Measurements from ENCODE around the gene OR10G7. TPM values are rescaled to one million over a fixed set of nuclear protein-coding genes. Genes with fewer than 3 reads are reported as not detected.

OR10G7 gene
- total and polyA plus RNA-seq, 5 donors, result not detected

DNA sequence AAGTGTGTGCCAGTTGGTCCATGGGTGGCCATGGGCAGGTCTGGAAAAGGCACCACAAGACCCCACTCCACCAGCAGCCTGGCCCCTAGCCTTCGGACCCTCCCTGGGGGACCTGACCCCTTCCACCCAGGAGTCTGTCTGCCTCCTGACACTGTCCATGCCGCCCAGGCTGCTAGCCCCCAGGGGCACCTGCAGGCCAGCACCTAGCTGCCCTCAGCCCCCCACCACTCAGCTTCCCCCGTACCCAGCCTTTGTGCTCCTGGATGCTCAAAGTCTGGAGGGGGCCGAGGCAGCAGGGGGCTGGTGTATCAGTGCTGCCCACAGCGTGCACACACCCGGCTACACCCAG lies 34.3 kb upstream of the OR10G7 start:
- H3K27ac ChIP-seq (ENCODE audit: low read length), result no peak overlapping the region
- no peaks in the 10 kb centered on the region for H3K27me3 ChIP-seq (ENCODE audit: control insufficient read depth, insufficient read depth)
- H3K4me1 ChIP-seq (ENCODE audit: control insufficient read depth, insufficient read depth, low read length), result no peaks in the 10 kb centered on the region
- intact Hi-C loops (cut with DNase I), result loop anchor here in 3 of 4 donors (10.0 kb wide), 2 partner anchors 119 to 129 kb away; no protein-coding TSS in a partner anchor
- ATAC-seq (peak; percentile 18 to 39), DNase-seq (no peak)
- no peak overlapping the region for H3K4me3 ChIP-seq (ENCODE audit: low read length)
- H3K9me3 ChIP-seq (ENCODE audit: control insufficient read depth, low read length), result no peaks in the 10 kb centered on the region
- 74% methylated on average over 6 of the region's 6 CpGs for WGBS

DNA sequence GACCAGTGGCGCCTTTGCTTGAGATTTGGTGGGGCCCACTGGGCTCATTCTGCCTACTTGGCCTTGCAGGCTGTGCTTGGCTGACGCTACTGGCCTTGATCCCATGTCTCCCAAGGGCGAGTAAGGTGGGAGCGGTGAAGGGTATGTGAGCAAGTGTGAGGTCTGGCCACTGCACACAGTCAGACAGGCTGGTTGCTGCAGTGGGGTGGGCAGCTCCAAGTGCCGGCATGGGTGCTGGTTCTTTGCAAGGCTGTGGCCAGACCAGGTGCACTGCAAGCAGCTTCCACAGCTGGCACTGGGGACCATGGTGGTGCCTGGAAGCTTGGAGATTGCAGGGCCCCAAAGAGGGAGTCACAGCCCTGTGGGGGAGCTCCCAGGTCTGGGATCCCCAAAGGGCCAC lies 33.4 kb upstream of the OR10G7 start:
- no peaks in the 10 kb centered on the region for H3K9me3 ChIP-seq (ENCODE audit: control insufficient read depth, low read length)
- H3K27ac ChIP-seq (ENCODE audit: low read length), result no peak overlapping the region
- DNase-seq (no peak), ATAC-seq (no peak)
- WGBS, result 91% methylated on average over 5 of the region's 5 CpGs
- intact Hi-C loops (cut with DNase I), result loop anchor here in 3 of 4 donors (10.0 kb wide), 2 partner anchors 120 to 130 kb away; no protein-coding TSS in a partner anchor
- H3K27me3 ChIP-seq (ENCODE audit: control insufficient read depth, insufficient read depth), result no peaks in the 10 kb centered on the region
- H3K4me1 ChIP-seq (ENCODE audit: control insufficient read depth, insufficient read depth, low read length), result no peaks in the 10 kb centered on the region
- no peak overlapping the region for H3K4me3 ChIP-seq (ENCODE audit: low read length)

DNA sequence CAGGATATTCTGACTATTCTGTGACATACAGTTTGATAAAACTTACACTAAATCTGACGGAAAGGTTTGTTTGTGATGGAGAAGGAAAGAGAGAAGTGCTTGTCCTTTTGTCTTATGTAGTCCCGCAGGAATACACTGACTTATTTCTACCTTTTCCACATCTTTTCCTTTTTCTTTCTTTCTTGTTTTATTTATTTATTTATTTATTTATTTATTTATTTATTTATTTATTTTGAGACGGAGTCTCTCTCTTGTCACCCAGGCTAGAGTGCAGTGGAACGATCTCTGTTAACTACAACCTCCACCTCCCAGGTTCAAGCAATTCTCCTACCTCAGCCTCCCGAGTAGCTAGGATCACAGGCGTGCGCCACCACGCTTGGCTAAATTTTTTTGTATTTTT lies 31.0 kb upstream of the OR10G7 start:
- intact Hi-C loops (cut with DNase I), result loop anchor here in 3 of 4 donors (10.0 kb wide), 2 partner anchors 123 to 133 kb away; no protein-coding TSS in a partner anchor
- no peak for DNase-seq
- Histone ChIP-seq H3K9me3 (ENCODE audit: control insufficient read depth, low read length) (no peaks in the 10 kb centered on the region), H3K27ac (ENCODE audit: low read length) (no peak overlapping the region), H3K4me1 (ENCODE audit: control insufficient read depth, insufficient read depth, low read length) (no peaks in the 10 kb centered on the region), H3K27me3 (ENCODE audit: control insufficient read depth, insufficient read depth) (peaks cover 1% of the 10 kb centered on the region), H3K4me3 (ENCODE audit: low read length) (no peak overlapping the region)
- ATAC-seq, result no peak
- WGBS, result 85% methylated on average over 8 of the region's 8 CpGs

DNA sequence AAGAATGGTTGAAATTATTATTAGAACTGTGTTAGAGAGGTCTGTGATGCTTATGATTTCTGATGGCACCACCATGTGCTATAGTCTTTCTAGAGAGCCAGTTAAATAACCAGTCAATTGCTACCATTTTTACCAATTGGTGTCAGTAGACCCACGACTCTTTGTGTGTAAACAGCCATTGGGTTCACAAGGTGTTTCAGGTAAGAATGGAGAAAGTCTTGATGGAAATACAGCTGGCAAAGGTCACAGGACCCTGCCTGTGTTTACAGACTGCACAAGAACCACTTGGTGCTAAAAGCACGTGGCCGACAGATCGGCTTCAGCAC lies 30.5 kb upstream of the OR10G7 start:
- Histone ChIP-seq H3K4me3 (ENCODE audit: low read length) (no peak overlapping the region), H3K27ac (ENCODE audit: low read length) (no peak overlapping the region), H3K9me3 (ENCODE audit: control insufficient read depth, low read length) (no peaks in the 10 kb centered on the region), H3K27me3 (ENCODE audit: control insufficient read depth, insufficient read depth) (peaks cover 2% of the 10 kb centered on the region), H3K4me1 (ENCODE audit: control insufficient read depth, insufficient read depth, low read length) (no peaks in the 10 kb centered on the region)
- intact Hi-C loops (cut with DNase I), result loop anchor here in 3 of 4 donors (10.0 kb wide), 2 partner anchors 123 to 133 kb away; no protein-coding TSS in a partner anchor
- DNase-seq, result no peak
- ATAC-seq, result no peak
- WGBS, result 50% methylated on average over 4 of the region's 4 CpGs

DNA sequence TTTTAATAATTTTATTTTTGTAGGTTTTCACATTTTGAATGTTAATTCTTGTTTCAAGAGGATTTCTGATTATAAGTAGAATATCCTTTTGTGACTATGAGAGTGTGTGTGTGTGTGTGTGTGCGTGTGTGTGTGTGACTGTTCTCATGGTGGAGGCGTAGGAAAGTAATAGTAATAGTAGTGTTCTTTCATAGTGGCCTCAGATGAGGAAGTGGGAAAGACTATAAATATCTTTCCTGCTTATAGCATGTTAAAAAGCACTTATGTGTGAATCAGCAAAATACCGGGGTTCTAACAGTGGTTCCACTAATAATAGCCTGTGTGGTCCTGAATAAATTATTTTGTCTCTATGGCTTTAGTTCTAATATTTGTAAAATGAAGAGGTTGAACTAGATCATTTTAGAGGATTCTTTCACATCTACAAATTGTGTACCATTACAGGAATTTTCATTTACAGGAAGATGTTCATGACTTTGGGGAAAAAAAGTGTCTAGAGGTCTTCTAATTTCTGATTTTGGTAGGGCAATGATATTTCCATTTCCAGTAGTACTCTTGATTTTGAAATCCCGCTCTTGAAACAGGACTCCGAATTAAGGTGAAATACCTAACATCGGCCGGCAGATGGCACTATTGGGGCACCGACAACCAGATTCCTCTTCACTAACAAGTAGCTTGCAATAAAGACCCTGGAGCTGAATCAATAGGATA lies 29.9 kb upstream of the OR10G7 start:
- Histone ChIP-seq H3K9me3 (ENCODE audit: control insufficient read depth, low read length) (no peaks in the 10 kb centered on the region), H3K4me1 (ENCODE audit: control insufficient read depth, insufficient read depth, low read length) (no peaks in the 10 kb centered on the region), H3K27ac (ENCODE audit: low read length) (no peak overlapping the region), H3K27me3 (ENCODE audit: control insufficient read depth, insufficient read depth) (peaks cover 2% of the 10 kb centered on the region), H3K4me3 (ENCODE audit: low read length) (no peak overlapping the region)
- WGBS, result 4% methylated on average over 8 of the region's 8 CpGs
- DNase-seq (peak; percentile 55 to 69 (median 56)), ATAC-seq (no peak)
- intact Hi-C loops (cut with DNase I), result loop anchor here in 3 of 4 donors (10.0 kb wide), 2 partner anchors 124 to 134 kb away; no protein-coding TSS in a partner anchor

DNA sequence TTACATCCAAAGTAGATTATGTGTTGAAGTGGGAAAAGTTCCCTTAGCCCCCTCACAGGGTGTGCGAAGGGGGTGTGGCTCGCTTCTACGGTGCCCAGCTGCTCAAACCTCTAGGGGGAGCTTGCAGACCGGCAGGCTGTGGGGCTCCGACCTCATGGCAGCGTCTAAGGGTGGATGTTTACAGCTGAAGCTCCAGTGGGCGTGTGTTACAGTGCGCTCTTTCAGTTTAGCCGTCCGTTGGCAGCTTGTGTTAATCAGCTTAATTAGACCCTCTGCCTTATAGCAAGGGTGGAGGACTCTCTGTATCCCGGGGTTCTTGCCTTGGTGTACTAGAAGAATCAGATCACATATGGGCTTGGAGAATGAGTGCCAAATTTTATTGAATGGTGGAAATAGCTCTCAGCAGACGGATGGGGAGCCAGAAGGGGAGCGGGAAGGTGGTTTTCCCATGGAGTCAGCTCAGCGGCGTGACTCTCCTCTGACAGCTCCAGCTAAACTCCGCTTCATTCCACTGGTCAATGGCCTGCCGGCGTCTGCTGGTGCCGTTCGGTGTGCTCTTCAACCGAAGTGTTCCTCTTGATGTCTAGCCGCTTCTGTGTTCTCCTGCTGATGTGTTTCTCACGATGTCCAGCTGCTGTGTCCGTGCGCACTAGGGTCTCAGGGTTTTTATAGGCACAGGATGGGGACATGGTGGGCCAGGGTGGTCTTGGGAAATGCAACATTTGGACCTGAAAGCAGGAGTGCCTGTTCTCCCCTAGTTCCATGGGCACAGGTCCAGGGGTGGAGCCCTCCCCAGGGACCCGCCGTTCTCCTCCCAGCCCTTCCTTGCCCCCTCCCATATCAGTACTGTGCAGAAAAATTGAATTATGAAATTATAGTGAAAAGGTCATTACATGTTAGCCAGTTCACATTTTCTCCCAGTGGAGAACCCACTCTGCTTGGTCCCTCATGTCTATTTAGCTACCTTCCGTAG lies 28.6 kb upstream of the OR10G7 start:
- Histone ChIP-seq H3K27ac (ENCODE audit: low read length) (no peak overlapping the region), H3K4me1 (ENCODE audit: control insufficient read depth, insufficient read depth, low read length) (no peaks in the 10 kb centered on the region), H3K9me3 (ENCODE audit: control insufficient read depth, low read length) (no peaks in the 10 kb centered on the region), H3K4me3 (ENCODE audit: low read length) (no peak overlapping the region), H3K27me3 (ENCODE audit: control insufficient read depth, insufficient read depth) (peaks cover 2% of the 10 kb centered on the region)
- WGBS, result 28% methylated on average over 28 of the region's 28 CpGs
- intact Hi-C loops (cut with DNase I), result loop anchor here in 3 of 4 donors (10.0 kb wide), 2 partner anchors 125 to 135 kb away; no protein-coding TSS in a partner anchor
- ATAC-seq (peak; percentile 74 to 76), DNase-seq (peak; percentile 28 to 72 (median 67))

DNA sequence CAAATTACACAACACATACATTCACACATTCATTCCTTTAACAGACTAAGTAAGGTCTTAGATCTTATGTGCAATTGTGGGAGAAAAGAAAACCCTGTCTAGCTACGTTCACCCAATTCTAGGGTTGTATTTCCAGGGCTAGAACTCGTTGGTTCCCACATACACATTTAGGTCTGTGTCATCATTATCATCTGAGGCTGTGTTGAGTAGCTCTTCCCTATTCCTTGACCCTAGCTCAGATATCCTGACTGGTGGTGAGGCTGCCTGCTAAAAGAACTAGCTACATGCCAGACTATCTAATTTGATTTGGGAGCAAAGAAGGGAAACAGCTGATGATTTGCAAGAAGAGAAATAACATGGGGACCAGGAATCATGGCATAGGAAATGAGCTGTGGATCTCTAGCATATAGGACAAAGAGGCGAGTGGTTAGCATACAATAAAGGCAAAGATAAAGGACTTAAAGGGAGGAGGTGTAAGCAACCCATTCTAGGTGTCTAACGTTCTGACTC lies 27.5 kb upstream of the OR10G7 start:
- DNase-seq, result no peak
- no peak overlapping the region for H3K4me3 ChIP-seq (ENCODE audit: low read length)
- H3K27ac ChIP-seq (ENCODE audit: low read length), result no peak overlapping the region
- 44% methylated on average over 4 of the region's 4 CpGs for WGBS
- intact Hi-C loops (cut with DNase I), result no loop called here
- no peaks in the 10 kb centered on the region for H3K9me3 ChIP-seq (ENCODE audit: control insufficient read depth, low read length)
- ATAC-seq, result no peak
- H3K27me3 ChIP-seq (ENCODE audit: control insufficient read depth, insufficient read depth), result peaks cover 2% of the 10 kb centered on the region
- no peaks in the 10 kb centered on the region for H3K4me1 ChIP-seq (ENCODE audit: control insufficient read depth, insufficient read depth, low read length)

DNA sequence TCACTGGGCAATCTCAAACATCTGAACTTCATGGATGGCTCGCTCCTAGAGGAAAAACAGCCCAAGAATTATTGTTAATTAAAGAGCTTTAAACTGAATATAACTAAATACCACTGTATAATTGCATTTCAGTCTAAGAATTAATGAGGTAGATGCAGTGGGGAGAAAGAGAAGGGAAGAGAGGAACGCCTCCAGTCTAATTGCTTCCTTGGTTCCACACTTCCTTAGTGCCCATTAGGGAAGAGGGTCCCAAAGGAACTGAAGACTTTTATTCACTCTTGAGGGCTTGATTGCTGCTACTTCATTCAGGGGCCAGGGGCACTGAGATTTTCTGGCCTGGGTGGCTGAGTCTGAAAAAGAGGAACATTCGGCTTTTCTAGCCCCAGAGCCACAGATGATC lies 11.8 kb upstream of the OR10G7 start:
- H3K9me3 ChIP-seq (ENCODE audit: control insufficient read depth, low read length), result no peaks in the 10 kb centered on the region
- H3K4me1 ChIP-seq (ENCODE audit: control insufficient read depth, insufficient read depth, low read length), result no peaks in the 10 kb centered on the region
- H3K27ac ChIP-seq (ENCODE audit: low read length), result no peak overlapping the region
- DNase-seq (no peak), ATAC-seq (no peak)
- WGBS, result 93% methylated on average over 3 of the region's 3 CpGs
- intact Hi-C loops (cut with DNase I), result no loop called here
- no peak overlapping the region for H3K4me3 ChIP-seq (ENCODE audit: low read length)
- H3K27me3 ChIP-seq (ENCODE audit: control insufficient read depth, insufficient read depth), result no peaks in the 10 kb centered on the region

DNA sequence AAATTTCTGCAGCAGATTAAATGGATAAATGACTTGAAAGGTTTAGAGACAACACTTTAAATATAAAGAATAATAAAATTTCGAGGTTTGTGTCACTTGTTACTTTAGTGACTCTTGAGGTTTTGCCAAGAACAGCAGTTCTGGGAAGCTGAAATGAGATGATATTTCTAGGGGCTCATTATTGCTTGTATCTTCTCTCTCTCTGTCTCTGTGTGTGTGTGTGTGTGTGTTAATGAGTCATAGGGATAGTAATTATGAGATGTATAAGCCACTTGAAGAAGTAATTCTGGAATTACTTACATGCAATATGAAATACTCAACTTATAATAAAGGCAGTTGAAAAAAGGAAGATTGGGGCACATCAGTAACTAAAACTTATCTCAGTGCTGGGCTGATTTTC lies 9.6 kb upstream of the OR10G7 start:
- no peak overlapping the region for H3K27ac ChIP-seq (ENCODE audit: low read length)
- intact Hi-C loops (cut with DNase I), result no loop called here
- no peak overlapping the region for H3K4me3 ChIP-seq (ENCODE audit: low read length)
- H3K9me3 ChIP-seq (ENCODE audit: control insufficient read depth, low read length), result no peaks in the 10 kb centered on the region
- WGBS, result 52% methylated on average over 1 of the region's 1 CpG
- DNase-seq, result no peak
- no peaks in the 10 kb centered on the region for H3K4me1 ChIP-seq (ENCODE audit: control insufficient read depth, insufficient read depth, low read length)
- no peaks in the 10 kb centered on the region for H3K27me3 ChIP-seq (ENCODE audit: control insufficient read depth, insufficient read depth)
- no peak for ATAC-seq

DNA sequence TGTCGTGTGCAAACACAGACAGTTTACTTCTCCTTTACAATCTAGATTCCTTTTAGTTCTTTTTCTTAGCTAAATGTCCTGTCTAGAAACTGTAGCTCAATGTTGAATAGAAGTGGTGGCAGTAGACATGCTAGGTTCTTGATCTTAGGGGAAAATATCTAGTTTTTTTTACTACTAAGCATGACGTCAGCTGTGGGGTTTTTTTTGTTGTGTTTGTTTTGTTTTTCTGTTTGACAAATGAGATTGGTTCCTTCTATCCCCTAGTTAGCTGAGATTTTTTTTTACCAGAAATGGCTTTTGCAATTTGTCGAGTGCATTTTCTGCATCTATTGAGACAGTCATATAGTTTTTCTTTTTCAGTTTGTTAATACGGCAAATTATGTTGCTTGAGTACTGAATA lies 2.3 kb upstream of the OR10G7 start:
- no peaks in the 10 kb centered on the region for H3K4me1 ChIP-seq (ENCODE audit: control insufficient read depth, insufficient read depth, low read length)
- H3K27ac ChIP-seq (ENCODE audit: low read length), result no peak overlapping the region
- DNase-seq, result no peak
- intact Hi-C loops (cut with DNase I), result no loop called here
- no peaks in the 10 kb centered on the region for H3K9me3 ChIP-seq (ENCODE audit: control insufficient read depth, low read length)
- H3K4me3 ChIP-seq (ENCODE audit: low read length), result no peak overlapping the region
- H3K27me3 ChIP-seq (ENCODE audit: control insufficient read depth, insufficient read depth), result no peaks in the 10 kb centered on the region
- ATAC-seq, result no peak
- WGBS, result 84% methylated on average over 4 of the region's 4 CpGs

DNA sequence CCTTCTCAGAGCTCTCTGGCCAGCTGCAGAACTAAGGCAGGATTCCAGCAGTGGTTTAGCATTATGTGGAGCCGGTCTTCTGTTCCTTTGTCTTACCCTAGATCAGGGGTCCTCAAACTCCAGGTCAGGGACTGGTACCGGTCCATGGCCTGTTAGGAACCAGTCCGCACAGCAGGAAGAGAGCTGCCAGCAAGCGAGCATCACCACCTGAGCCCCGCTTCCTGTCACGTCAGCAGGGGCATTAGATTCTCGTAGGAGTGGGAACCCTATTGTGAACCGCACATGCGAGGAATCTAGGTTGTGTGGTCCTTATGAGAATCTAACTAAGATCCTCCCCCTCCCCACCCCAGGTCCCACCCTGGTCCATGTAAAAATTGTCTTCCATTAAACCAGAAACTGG lies 1.6 kb downstream of the OR10G7 start:
- H3K4me1 ChIP-seq (ENCODE audit: control insufficient read depth, insufficient read depth, low read length), result no peaks in the 10 kb centered on the region
- 83% methylated on average over 9 of the region's 9 CpGs for WGBS
- DNase-seq (no peak), ATAC-seq (no peak)
- no peaks in the 10 kb centered on the region for H3K27me3 ChIP-seq (ENCODE audit: control insufficient read depth, insufficient read depth)
- intact Hi-C loops (cut with DNase I), result no loop called here
- no peaks in the 10 kb centered on the region for H3K9me3 ChIP-seq (ENCODE audit: control insufficient read depth, low read length)
- no peak overlapping the region for H3K4me3 ChIP-seq (ENCODE audit: low read length)
- H3K27ac ChIP-seq (ENCODE audit: low read length), result no peak overlapping the region

Data from right cardiac atrium (tissue), 5 donors.